Measurements from ENCODE around the gene NADK. TPM values are rescaled to one million over a fixed set of nuclear protein-coding genes. Genes with fewer than 3 reads are reported as not detected.
"Not testable (repeated sequence)": the region's sequence is repeated elsewhere in the genome, so short reads cannot be mapped to it uniquely, and the experiment has no call there.

NADK gene
- total and polyA plus RNA-seq, 10 of the 15 experiments (the other 5 are each of a cell fraction or from before 2014, with no cell fraction given) = 1.1 to 93.2 (median 46.9) TPM

DNA sequence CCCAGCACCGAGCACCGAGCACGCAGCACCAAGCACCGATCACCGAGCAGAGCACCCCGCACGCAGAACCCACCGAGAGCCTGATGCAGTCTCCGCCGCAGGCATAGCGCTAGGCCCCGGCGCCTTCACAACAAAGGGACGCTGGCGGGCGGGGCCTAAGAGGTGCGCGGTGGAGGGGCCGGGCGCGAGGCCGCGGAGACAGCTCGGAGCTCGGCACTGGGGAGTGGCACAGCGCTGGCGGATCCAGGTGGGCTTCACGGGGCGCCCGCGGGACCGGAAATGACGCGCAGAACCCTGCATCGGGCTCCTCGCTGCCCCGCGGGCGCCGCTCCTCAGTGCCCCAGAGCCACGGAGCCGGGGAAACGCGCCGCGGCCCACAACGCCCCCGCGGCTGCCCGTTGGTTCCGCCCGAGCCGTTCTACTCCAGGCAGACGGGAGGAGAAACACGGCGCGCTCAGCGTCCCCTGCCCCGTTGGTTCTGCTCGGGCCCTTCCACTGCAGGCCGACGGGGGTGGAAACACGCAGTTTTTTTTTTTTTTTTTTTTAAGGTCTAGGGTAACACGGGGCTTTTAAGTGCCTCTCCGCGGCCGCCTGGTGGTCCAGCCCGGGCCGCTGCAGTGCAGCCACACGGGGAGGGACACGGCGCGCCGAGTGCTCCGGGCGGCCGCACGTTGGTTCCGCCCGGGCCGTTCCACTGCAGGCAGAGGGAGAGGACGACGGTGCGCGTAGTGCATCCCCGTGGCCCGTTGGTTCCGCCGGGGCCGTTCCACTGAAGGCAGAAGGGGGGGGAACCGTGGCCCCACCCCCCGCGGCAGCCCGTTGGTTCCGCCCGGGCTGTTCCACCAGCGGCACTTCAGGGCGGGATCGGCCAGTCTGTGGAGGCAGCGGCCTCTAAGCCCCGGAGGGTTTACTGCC is 32.4 kb downstream of the NADK start (continued):
- TF ChIP-seq, protein P1, sequence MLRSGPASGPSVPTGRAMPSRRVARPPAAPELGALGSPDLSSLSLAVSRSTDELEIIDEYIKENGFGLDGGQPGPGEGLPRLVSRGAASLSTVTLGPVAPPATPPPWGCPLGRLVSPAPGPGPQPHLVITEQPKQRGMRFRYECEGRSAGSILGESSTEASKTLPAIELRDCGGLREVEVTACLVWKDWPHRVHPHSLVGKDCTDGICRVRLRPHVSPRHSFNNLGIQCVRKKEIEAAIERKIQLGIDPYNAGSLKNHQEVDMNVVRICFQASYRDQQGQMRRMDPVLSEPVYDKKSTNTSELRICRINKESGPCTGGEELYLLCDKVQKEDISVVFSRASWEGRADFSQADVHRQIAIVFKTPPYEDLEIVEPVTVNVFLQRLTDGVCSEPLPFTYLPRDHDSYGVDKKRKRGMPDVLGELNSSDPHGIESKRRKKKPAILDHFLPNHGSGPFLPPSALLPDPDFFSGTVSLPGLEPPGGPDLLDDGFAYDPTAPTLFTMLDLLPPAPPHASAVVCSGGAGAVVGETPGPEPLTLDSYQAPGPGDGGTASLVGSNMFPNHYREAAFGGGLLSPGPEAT (IDR thresholded peaks at IDR 0.05; ENCODE audit: low read depth) = peak; percentile 82
- TF ChIP-seq ZNF207 (IDR thresholded peaks at IDR 0.05; ENCODE audit: borderline replicate concordance) = 0 out of 2 replicates have a peak, but pooled peaks have one; percentile 45
- TF ChIP-seq CHD1 (IDR thresholded peaks at IDR 0.05; ENCODE audit: low read depth, low read length) = peak; percentile 95
- peak; percentile 98 for TF ChIP-seq KLF5 (IDR thresholded peaks at IDR 0.05; ENCODE audit: partially characterized antibody)
- 0 out of 2 replicates have a peak, but pooled peaks have one; percentile 38 for TF ChIP-seq BRCA1 (IDR thresholded peaks at IDR 0.05; ENCODE audit: low read depth, low read length)
- peak; percentile 60 for TF ChIP-seq SIX5 (IDR thresholded peaks at IDR 0.05; ENCODE audit: low read depth, low read length, severe bottlenecking)

DNA sequence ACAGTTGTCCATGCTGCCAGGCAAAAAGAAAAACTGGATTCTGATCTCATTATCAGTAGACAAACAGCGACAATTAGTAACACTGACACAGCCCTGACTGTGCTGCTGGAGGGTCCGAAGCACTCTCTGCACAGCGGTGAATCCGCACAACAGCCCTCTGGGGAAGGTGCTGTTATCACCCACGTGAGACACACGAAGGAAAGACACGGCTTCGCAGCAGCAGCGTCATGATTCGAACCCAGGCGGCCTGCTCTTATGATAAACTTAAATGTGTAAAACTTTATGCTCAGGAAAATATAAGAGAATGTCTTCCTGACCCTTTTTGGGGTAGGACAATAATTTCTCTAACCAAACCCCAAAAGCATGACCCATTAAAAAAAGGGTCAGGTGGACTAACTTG is 35.7 kb downstream of the NADK start:
- intact Hi-C loops (cut with micrococcal nuclease; ENCODE audit: unreplicated experiment) = not testable (repeated sequence)
- SMC1A ChIA-PET (ENCODE audit: uncharacterized antibody, unreplicated experiment) = interaction anchor here (0.6 kb wide), 1 partner anchor 10 kb away, joined by 3 read pairs; no protein-coding TSS in a partner anchor

DNA sequence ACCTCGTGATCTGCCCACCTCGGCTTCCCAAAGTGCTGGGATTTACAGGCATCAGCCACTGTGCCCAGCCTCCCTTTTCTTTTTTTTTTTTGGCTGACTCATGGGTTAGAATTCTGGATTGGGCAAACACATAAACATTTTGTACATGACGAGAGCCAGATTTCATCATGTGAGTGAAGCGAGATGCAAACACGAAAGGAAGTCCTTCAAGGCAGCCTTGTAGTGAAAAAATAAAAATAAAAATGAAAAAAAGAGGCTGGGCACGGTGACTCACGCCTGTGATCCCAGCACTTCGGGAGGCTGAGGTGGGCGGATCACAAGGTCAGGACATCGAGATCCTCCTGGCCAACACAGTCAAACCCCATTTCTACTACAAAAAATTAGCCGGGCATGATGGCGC is 37.3 kb downstream of the NADK start:
- FAIRE-seq; H3K4me2 ChIP-seq (ENCODE audit: control insufficient read depth, insufficient read depth); H3K27ac ChIP-seq (ENCODE audit: control insufficient read depth, insufficient read depth); H3K9ac ChIP-seq (ENCODE audit: control insufficient read depth, insufficient read depth, low read length); intact Hi-C loops (cut with micrococcal nuclease; ENCODE audit: unreplicated experiment); H3K4me1 ChIP-seq (ENCODE audit: control insufficient read depth, insufficient read depth, low read length); H3K9me3 ChIP-seq (replicated peaks; ENCODE audit: control insufficient read depth, insufficient read depth, low read length); H3K27me3 ChIP-seq (replicated peaks in 1 of 2; ENCODE audit: control insufficient read depth in 2 of 2, insufficient read depth in 2 of 2, low read length in 1 of 2); DNase-seq (ENCODE audit: low read depth, low spot score); CTCF ChIA-PET; H3K36me3 ChIP-seq (ENCODE audit: control insufficient read depth in 2 of 2, insufficient read depth in 2 of 2, low read length in 1 of 2); ATAC-seq; BruUV-seq (replicated peaks); H3K4me3 ChIP-seq; POLR2A ChIA-PET; H2AFZ ChIP-seq (ENCODE audit: control insufficient read depth, low read depth, low read length); in situ Hi-C loops (cut with MboI); H4K20me1 ChIP-seq (ENCODE audit: control insufficient read depth, insufficient read depth); SMC1A ChIA-PET (ENCODE audit: uncharacterized antibody, unreplicated experiment); H3K79me2 ChIP-seq (ENCODE audit: control insufficient read depth, insufficient read depth, low read length); RAD21 ChIA-PET (ENCODE audit: unreplicated experiment): not testable (repeated sequence)
- 94% methylated on average over 11 of the region's 12 CpGs for WGBS (ENCODE audit: insufficient coverage, insufficient replicate concordance, low lambda C conversion rate, missing lambda C conversion rate)

More for the DNA sequence above, 35.7 kb downstream of the NADK start:
- H3K79me2 ChIP-seq (ENCODE audit: control insufficient read depth, insufficient read depth, low read length); H4K20me1 ChIP-seq (ENCODE audit: control insufficient read depth, insufficient read depth); H2AFZ ChIP-seq (ENCODE audit: control insufficient read depth, low read depth, low read length); H3K4me1 ChIP-seq (ENCODE audit: control insufficient read depth, insufficient read depth, low read length); H3K4me2 ChIP-seq (ENCODE audit: control insufficient read depth, insufficient read depth); ATAC-seq; H3K9me3 ChIP-seq (replicated peaks; ENCODE audit: control insufficient read depth, insufficient read depth, low read length); CTCF ChIA-PET; FAIRE-seq; H3K4me3 ChIP-seq; H3K36me3 ChIP-seq (ENCODE audit: control insufficient read depth in 2 of 2, insufficient read depth in 2 of 2, low read length in 1 of 2); H3K27me3 ChIP-seq (replicated peaks in 1 of 2; ENCODE audit: control insufficient read depth in 2 of 2, insufficient read depth in 2 of 2, low read length in 1 of 2); DNase-seq (ENCODE audit: low read depth, low spot score); BruUV-seq (replicated peaks); RAD21 ChIA-PET (ENCODE audit: unreplicated experiment); H3K9ac ChIP-seq (ENCODE audit: control insufficient read depth, insufficient read depth, low read length); in situ Hi-C loops (cut with MboI); H3K27ac ChIP-seq (ENCODE audit: control insufficient read depth, insufficient read depth): not testable (repeated sequence)
- WGBS (ENCODE audit: insufficient coverage, insufficient replicate concordance, low lambda C conversion rate, missing lambda C conversion rate) = over 99% methylated on average over 10 of the region's 11 CpGs
- POLR2A ChIA-PET = interaction anchor here (0.7 kb wide), 1 partner anchor 59 kb away, joined by 6 read pairs; no protein-coding TSS in a partner anchor
